Measurements from ENCODE around the gene ATP2B3. TPM values are rescaled to one million over a fixed set of nuclear protein-coding genes. Genes with fewer than 3 reads are reported as not detected.
A peak's percentile ranks its signal among the peaks of the same experiment; 100 is the strongest.

Gene ATP2B3
- total and polyA plus RNA-seq, 9 of the 15 experiments (the other 6 are each of a cell fraction or from before 2014, with no cell fraction given) = 0.04 TPM; not detected in 8

- intact Hi-C loops (cut with micrococcal nuclease) (no loop called here), in situ Hi-C loops (cut with MboI) (loop anchor here (5.0 kb wide), 1 partner anchor 323 kb away; no protein-coding TSS in a partner anchor)
- Histone ChIP-seq H3K9me1 (ENCODE audit: control insufficient read depth, insufficient read depth, low read length) (no peaks in the 10 kb centered on the region), H2AFZ (ENCODE audit: low read depth, low read length) (no peak within 1 kb of the TSS), H3K4me3 (no peak within 1 kb of the TSS), H3K4me2 (ENCODE audit: insufficient read depth, low read length) (no peak within 1 kb of the TSS), H3K4me1 (replicated peaks in 1 of 2; ENCODE audit: control insufficient read depth in 2 of 2, insufficient read depth in 2 of 2, low read length in 2 of 2) (peaks cover 0 to 24% of the 10 kb centered on the region in 2 experiments; a peak in 2 of 5 replicates), H3K27ac (ENCODE audit: extremely low read depth, low read depth, low read length) (no peak within 1 kb of the TSS), H4K20me1 (replicated peaks; ENCODE audit: control insufficient read depth, insufficient read depth, low read length) (no peaks in the 10 kb centered on the region), H3K36me3 (ENCODE audit: control insufficient read depth, insufficient read depth, low read length) (no peaks in the 10 kb centered on the region), H3K27me3 (ENCODE audit: control insufficient read depth in 2 of 2, insufficient read depth in 2 of 2, low read length in 2 of 2) (peaks cover 2 to 48% of the 10 kb centered on the region in 2 experiments; a peak in 4 of 5 replicates), H3K79me2 (ENCODE audit: control insufficient read depth, insufficient read depth, low read length) (no peaks in the 10 kb centered on the region), H3K9me3 (replicated peaks; ENCODE audit: control insufficient read depth, insufficient read depth, low read depth, low read length) (no peaks in the 10 kb centered on the region), H3K9ac (ENCODE audit: insufficient read depth in 1 of 2, low read depth in 2 of 2, low read length in 2 of 2) (no peak within 1 kb of the TSS; a peak in 1 of 4 replicates)
- ChIA-PET CTCF (ENCODE audit: low intra/inter-chr PET ratio) (no interaction called here), POLR2A (no interaction called here)
- ATAC-seq (peak; percentile 78), DNase-seq (ENCODE audit: extremely low read depth in 1 of 4, low spot score in 3 of 4) (peak; percentile 34 to 48 (median 42)), FAIRE-seq (no peak)
- 7% methylated on average over 13 of the region's 41 CpGs for WGBS (ENCODE audit: insufficient coverage, low coverage, missing lambda C conversion rate)
- BruUV-seq (replicated peaks) = no TSS peak
- TF ChIP-seq ZNF695 (CRISPR knock-in tag; IDR thresholded peaks at IDR 0.05) (no peak), CTCF (IDR thresholded peaks at IDR 0.05 in 2 of 3, conservative IDR thresholded peaks at IDR 0.05 in 1 of 3; ENCODE audit: insufficient read depth in 2 of 3, low read depth in 1 of 3, low read length in 3 of 3) (peak; percentile 31 to 59 (median 37); a peak in 4 of 6 replicates), OTX1 (CRISPR knock-in tag; IDR thresholded peaks at IDR 0.05) (no peak), NFIC (IDR thresholded peaks at IDR 0.05) (0 out of 2 replicates have a peak, but pooled peaks have one; percentile 13), REST (IDR thresholded peaks at IDR 0.05; ENCODE audit: borderline replicate concordance) (peak; percentile 47), REST (CRISPR knock-in tag; IDR thresholded peaks at IDR 0.05; ENCODE audit: low read depth) (no peak), MAZ (CRISPR knock-in tag; conservative IDR thresholded peaks at IDR 0.05 in 1 of 2, IDR thresholded peaks at IDR 0.05 in 1 of 2) (no peak), DIDO1 (tag; IDR thresholded peaks at IDR 0.05; ENCODE audit: low read depth) (no peak), CHD2 (IDR thresholded peaks at IDR 0.05; ENCODE audit: low read depth, low read length) (no peak), PKNOX1 (IDR thresholded peaks at IDR 0.05) (no peak)
Measured at GRCh38 chrX:153494541-153495361, 22.7 kb upstream of the ATP2B3 start, which contains the start of gene BGN. BGN (plus strand) TSS chrX:153494980; CDS start chrX:153504632, 9,652 bp downstream.

Measured in K562 (cell line).